HG03521 (cell line): ENCODE data around the gene DDIAS.
A peak's percentile ranks its signal among the peaks of the same experiment; 100 is the strongest.
"Not testable (repeated sequence)": the region's sequence is repeated elsewhere in the genome, so short reads cannot be mapped to it uniquely, and the experiment has no call there.

Experiments
- ATAC-seq: cut with Tn5 transposase; IDR thresholded peaks from one replicate; pipeline ENCODE4 v1.9.1; 2021; ENCODE audit warnings: mild to moderate bottlenecking, moderate library complexity; ENCODE audit not compliant: unreplicated experiment

The DDIAS gene

DNA sequence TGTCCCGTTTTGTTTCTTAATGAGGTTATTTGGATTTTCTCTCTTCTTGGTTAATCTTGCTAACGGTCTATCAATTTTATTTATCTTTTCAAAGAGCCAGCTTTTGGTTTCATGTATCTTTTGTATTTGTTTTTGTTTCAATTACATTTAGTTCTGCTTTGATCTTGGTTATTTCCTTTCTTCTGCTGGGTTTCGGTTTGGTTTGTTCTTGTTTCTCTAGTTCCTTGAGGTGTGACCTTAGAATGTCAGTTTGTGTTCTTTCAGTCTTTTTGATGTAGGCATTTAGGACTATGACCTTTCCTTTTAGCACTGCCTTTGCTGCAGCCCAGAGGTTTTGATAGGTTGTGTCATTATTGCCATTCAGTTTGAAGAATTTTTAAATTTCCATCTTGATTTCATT, 18.7 kb downstream of the DDIAS start:
- not testable (repeated sequence) for ATAC-seq

DNA sequence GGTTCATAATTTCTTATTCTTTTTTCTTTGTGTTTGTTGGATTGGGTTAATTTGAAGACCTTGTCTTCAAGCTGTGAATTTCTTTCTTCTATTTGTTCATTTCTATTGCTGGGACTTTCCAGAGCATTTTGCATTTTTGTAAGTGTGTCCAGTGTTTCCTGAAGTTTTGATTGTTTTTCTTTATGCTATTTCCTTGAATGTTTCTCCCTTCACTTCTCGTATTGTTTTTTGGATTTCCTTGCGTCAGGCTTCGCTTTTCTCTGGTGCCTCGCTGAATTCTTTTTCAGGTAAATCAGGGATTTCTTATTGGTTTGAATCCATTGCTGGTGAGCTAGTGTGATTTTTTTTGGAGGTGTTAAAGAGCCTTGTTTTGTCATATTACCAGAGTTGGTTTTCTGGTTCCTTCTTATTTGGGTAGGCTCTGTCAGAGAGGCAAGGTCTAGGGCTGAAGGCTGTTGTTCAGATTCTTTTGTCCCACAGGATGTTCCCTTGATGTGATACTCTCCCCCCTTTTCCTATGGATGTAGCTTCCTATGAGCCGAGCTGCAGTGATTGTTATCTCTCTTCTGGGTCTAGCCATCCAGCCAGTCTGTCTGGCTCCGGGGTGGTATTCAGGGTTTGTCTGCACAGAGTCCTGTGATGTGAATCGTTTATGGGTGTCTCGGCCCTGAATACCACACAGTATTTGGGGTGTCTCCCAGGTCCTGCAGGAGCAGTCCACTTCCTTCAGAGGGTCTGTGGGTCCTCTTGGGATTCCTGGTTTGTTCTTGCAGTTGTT, 21.0 kb downstream of the DDIAS start:
- ATAC-seq, result not testable (repeated sequence)

DNA sequence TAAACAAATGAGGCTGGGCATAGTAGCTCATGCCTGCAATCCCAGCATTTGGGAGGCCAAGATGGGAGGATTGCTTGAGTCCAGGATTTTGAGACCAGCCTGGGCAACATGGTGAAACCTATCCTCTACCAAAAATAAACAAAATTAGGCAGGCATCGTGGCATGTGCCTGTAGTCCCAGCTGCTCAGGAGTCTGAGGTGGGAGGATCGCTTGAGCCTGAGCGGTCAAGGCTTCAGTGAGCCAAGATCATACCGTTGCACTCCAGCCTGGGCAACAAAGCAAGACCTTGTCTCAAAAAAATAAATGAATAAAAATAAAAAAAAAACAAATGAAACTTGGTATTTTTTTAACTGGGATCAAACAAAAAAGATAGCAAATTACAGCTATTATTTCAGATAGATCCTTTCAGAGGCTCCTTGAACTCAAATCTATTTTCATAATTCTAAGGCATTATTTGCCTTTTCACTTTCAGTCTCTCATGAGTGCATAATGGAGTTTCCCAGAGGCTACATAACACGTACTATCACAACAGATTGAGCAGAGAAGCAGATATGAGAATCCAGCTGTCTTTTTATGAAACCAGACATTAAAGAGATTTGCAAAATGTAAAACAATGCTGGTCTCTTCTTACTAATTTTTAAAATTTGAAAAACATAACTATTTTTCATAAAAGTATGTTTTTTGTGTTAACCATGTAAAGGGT, 23.1 kb downstream of the DDIAS start:
- ATAC-seq, result no peak

DNA sequence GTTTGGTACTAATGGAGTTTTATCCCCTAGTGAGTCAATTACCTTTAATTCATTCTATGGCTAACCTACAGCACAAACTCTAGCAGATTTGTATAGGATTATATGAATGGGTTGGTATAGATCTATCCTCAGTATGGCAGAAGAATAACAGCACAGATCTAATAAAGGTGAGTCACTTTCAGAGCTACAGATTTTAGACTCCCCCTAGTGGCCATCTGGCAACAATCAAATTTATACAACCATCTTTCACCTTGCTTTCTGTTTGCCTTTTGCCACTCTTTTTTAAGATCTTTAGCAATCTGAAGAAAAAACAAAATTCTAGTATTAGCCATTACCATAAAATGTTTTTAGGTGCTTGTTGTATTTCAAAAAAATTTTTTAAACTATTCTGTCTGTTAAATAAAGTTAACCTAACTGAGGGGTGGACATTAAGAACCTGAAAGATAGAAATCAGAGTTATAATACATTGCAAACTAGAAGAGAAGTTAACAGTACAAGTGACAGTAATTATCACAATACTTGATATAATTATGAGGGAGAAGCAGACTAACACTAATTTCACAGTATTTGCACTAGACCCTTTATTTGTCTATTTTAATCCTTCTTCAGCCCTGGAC, 25.8 kb downstream of the DDIAS start:
- ATAC-seq, result peak; percentile 88

DNA sequence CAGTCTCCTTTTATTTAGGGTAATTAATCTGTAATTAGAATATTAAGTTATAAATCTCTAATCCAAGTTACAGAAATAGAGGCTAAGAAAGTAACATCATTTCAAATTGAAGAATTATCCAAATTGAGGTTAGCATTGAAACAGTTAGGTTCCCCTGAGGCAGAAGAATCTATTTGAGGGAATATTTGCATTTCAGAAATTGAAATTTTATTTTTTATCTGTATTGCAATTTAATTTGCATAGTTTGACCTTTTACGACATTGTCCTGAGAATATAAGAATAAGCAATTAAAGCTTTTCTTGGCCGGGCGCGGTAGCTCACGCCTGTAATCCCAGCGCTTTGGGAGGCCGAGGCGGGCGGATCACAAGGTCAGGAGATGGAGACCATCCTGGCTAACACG, 27.6 kb downstream of the DDIAS start:
- ATAC-seq, result no peak

DNA sequence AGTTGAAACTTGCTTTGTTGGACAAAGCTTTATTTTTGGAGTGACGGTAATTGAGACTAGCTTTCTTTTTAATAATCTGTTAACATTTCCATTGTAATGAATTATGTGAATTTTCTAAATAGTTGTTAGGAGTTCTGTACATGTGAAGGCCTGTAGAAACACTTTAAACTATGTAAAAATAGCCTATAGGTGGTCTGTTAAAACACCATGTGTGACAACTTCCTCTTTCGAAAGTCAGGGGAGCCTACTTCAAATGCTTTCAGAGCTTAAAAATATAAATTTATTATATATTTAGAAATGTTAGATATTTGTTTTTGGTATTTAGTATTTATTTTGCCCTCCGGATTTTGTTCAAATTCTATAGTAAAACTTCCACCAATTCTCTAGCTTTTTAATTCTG, 28.7 kb downstream of the DDIAS start:
- no peak for ATAC-seq

DNA sequence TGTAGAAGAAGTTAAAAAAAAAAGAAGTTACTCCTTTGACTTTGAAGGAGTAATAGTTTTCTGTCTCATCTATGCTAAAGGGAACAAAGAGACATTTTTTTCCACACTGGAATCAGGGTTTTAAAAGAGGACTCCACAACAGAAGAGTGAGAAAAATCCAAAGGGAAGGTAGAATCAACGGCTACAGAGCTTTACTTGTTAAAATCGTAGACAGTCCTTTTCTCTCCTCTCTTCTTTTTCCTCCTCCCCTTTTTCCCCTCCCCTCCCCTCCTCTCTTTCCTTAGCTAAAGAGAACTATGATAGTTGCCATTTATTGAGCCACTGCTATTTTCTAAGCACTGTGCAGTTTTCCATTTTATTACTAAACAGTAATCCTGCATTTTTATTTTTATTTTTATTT, 29.2 kb downstream of the DDIAS start:
- no peak for ATAC-seq

DNA sequence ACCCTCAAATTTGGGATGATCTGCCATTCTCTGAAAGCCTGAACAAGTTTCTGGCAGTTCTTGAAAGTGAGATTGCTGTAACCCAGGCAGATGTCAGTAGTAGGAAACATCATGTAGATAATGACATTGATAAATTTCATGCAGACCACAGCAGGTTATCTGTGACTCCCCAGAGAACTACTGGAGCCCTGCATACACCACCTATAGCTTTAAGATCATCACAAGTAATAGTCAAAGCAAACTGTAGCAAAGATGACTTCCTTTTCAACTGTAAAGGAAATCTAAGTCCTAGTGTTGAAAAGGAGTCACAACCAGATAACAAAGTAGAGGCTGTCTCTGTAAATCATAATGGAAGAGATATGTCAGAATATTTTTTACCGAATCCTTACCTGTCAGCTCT, 31.0 kb downstream of the DDIAS start:
- ATAC-seq, result no peak

DNA sequence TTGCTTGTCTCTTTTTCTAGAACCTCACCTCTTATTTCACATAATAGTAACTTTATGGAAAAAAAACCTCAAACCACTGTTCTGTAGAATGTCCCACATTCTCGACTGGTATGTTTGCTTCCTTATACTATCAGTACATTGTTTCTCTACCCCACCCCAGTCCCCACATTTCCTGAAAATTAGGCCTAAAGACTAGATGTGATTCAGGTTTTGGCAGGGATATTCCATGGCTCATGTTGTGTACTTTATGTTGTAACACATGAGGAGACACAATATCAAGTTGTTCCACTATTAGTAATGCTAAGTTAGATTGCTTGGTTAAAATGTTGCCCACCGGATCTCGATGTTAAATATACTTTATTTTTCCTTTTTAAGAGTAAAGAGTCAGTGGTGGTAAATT, 34.7 kb downstream of the DDIAS start:
- no peak for ATAC-seq

DNA sequence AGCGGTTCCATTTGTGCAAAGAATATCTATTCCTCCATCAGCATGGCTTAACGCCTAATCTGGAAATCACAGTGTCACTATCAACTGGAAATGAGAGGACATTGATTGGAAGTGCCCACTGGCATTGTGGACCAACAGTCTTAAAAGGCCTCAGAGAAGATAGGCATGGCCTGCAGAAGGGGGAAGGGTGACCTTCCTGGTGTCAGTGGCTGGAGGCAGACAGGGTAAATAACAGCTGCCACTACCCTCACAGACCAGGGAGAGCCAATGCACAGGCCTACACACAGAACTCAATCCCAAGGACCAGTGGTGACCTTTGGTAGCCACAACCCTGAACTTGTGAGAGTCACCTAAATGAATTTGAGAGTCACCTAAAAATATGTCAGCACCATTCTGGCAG, 36.0 kb downstream of the DDIAS start:
- no peak for ATAC-seq

DNA sequence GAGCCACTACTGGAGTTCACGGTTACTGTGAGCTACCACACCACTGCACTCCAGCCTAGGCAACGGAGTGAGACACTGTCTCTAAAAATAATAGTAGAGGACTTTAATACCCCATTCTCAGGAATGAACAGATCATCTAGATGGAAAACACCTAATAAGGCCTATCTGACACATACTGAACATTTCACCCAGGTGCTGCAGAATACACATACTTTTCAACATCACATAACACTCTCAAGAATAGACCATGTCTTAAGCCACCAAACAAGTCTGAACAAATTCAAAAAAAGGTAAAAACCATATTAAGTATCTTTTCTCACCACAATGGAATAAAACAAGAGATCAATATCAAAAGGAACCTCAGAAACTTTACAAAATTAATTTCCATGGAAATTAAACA, 37.9 kb downstream of the DDIAS start:
- ATAC-seq, result no peak

DNA sequence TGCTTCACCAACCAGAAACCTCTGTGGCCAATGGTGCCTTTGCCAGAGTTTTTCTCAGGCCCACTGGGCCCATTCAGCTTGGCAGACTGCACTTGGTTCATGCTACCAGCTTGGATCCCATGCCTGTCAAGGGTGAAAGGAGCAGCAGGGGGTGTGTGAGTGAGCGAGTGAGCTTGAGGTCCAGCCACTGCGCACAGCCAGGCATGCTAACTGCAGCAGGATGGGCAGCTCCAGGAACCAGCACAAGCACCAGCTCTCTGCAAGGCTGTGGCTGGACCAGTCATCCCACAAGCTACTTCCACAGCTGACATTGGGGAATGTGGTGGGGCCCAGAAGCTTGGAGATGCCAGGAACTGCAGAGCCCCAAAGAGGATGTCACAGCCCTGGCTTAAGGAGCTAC, 40.8 kb downstream of the DDIAS start:
- no peak for ATAC-seq

DNA sequence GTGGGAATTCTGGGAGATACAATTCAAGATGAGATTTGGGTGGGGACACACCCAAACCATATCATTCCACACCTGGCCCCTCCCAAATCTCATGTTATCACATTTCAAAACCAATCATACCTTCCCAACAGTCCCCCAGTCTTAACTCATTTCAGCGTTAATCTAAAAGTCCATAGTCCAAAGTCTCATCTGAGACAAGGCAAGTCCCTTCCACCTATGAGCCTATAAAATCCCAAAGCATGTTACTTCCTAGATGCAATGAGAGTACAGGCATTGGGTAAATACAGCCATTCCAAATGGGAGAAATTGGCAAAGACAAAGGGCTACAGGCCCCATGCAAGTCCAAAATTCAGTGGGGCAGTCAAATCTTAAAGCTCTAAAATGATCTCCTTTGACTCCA, 41.9 kb downstream of the DDIAS start:
- ATAC-seq, result not testable (repeated sequence)

DNA sequence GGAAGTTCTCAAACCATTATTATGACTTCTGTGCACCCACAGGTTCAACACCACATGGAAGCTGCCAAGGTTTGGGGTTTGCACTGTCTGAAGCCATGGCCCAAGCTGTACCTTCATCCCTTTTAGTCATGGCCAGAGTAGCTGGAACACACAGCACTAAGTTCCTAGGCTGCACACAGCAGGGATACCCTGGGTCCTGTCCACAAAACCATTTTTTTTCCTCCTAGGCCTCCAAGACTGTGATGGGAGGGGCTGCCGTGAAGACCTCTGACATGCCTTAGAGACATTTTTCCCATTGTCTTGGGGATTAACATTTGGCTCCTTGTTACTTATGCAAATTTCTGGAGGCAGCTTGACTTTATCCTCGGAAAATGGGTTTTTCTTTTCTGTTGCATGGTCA, 42.7 kb downstream of the DDIAS start:
- ATAC-seq, result no peak

DNA sequence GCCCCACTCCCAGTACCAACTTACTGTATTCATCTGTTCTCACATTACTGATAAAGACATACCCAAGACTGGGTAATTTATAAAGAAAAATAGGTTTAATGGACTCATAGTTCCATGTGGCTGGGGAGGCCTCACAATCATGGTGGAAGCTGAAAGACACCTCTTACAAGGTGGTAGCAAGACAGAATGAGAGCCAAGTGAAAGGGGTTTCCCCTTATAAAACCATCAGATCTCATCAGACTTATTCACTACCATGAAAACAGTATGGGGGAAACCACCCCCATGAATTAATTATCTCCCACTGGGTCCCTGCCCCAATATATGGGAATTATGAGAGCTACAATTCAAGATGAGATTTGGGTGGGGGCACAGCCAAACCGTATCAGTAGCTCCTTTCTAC, 43.5 kb downstream of the DDIAS start:
- ATAC-seq, result not testable (repeated sequence)

DNA sequence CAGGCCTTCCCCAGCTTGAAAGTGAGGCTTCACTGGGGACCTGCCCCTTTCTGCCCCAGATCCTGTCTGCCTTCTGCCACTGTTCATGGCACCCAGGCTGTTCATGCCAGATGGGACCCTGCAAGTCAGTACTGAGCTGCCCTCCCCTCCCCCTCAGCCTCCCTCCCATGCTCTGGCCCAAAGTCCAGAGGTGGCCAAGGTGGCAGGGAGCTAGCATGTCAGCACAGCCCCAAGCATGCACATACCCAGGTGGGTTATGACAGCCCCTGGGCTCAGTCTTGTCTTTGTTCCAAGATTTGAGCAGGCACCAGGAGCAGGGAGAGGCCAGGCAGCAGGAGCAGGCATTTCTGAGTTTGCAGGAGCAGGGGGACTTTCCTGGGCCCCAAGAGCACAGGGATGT, 44.1 kb downstream of the DDIAS start:
- ATAC-seq, result no peak

DNA sequence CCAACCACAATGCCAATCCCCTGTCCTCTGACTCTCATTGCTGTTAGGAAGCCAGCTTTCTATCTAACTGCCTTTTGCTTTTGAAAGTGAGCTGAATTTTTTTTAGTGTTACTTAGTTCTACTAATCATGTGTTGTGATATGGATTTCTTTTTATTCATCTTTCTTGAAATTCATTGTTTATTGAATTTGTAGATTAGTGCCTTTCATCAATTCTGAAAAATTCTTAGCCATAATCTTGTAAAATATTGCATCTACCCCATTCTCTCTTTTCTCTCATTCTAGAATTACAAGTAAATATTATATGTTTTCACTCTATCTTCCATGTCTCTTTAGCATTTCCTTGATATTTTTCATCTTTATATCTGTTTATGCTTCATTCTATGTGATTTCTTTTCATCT, 47.8 kb downstream of the DDIAS start:
- ATAC-seq, result no peak

DNA sequence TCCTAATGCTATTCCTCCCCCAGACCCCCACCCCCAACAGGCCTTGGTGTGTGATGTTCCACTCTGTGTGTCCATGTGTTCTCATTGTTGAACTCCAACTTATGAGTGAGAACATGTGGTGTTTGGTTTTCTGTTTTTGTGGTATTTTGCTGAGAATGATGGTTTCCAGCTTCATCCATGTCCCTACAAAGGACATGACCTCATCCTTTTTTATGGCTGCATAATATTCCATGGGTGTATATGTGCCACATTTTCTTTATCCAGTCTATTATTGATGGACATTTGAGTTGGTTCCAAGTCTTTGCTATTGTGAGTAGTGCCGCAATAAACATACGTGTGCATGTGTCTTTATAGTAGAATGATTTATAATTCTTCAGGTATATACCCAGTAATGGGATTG, 49.0 kb downstream of the DDIAS start:
- ATAC-seq, result not testable (repeated sequence)

DNA sequence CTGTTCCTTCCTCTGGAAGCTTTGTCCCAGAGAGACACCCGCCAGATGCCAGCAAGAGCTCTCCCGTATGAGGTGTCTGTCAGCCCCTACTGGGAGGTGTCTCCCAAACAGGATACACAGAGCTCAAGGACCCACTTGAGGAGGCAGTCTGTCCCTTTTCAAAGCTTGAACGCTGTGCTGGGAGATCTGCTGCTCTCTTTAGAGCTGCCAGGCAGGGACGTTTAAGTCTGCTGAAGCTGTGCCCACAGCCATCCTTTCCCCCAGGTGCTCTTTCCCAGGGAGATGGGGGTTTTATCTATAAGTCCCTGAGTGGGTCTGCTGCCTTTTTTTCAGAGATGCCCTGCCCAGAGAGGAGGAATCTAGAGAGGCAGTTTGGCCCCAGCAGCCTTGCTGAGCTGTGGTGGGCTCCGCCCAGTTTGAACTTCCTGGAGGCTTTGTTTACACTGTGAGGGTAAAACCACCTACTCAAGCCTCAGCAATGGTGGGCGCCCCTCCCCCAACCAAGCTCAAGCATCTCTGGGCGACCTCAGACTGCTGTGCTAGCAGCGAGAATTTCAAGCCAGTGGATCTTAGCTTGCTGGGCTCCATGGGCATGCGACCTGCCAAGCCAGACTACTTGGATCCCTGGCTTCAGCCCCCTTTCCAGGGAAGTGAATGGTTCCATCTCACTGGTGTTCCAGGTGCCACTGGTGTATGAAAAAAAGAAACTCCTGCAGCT, 54.4 kb downstream of the DDIAS start:
- ATAC-seq, result not testable (repeated sequence)

DNA sequence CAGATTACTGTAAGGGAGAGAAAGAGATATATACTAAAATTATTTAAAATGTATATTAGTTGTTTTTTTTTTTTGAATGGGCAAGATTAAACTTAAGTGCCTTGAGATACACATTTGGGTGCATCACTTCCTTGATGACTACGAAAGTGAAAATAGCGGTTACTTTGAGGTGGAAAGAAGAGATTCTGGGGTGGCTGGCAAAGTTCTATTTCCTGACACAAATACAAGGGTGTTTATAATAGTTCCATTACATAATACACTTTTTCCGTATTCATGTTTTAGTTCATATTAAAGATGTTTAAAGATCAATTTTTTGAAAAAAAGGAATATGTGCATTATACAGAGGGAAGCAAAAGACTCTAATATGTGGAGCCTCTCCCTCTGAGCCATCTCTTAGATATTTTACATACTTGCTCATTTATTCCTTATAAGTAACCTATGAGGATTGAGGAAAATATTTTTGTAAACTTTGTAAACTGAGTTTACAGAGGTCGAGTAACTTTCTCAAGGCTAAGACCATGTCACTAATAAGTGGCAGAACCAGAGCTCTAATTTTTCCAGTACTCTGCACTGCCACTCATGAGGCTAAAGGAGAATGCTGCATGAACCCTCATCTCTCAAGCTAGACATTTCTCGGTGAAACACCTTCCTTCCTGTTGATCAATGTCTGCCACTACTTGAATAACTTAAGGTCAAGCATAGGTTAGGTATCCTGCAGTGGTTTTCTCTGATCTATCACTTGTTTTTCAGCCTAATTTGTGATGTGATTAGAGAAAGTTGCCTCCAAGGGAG, 58.6 kb downstream of the DDIAS start:
- ATAC-seq, result peak; percentile 94

DNA sequence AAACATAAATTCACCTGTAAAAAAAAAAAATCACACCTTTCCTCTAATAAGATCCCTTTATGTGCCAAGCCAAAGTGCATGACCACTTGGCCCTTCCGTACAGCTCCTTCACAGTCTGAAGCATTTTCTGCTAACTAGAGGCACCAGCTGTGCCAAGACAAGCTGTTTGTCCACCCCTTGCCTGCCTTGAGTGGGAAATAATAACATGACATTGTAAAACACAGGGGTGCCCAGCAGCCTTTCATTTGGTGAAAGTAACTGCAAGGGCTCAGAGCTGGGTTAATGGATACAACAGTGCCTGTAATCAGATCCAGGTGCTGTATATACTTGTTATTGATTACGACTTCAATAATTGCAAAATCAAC, 59.2 kb downstream of the DDIAS start:
- ATAC-seq, result peak; percentile 6
